MM.1S (cell line): ENCODE results near the gene EHBP1.

Experiments used
- DNase-seq: peaks from one replicate; pipeline ENCODE4 v3.0.0-alpha.2; 2015
- H2AFZ ChIP-seq: fragments of 300-600 bp; sonication (generic); 2 replicates; pipeline ENCODE4 v1.6.0; 2016; ENCODE audit warnings: antibody characterized with exemption, low read length
- H3F3A ChIP-seq: fragments of 300-600 bp; sonication (generic); 2 replicates; pipeline ENCODE4 v1.6.1; 2016; ENCODE audit warnings: mild to moderate bottlenecking, antibody characterized with exemption, low read length, moderate library complexity, mixed read lengths; ENCODE audit not compliant: insufficient read depth
- H3K27ac ChIP-seq: fragments of 300-600 bp; sonication (generic); 2 replicates; pipeline ENCODE4 v1.5.1; 2016; ENCODE audit warnings: mild to moderate bottlenecking, low read length
- H3K27me3 ChIP-seq: fragments of 300-600 bp; sonication (generic); replicated peaks from 2 replicates; pipeline ENCODE4 v1.6.0; 2016; ENCODE audit warnings: low read length; ENCODE audit not compliant: insufficient read depth
- H3K36me3 ChIP-seq: fragments of 300-600 bp; sonication (generic); replicated peaks from 2 replicates; pipeline ENCODE4 v1.6.1; 2016; ENCODE audit warnings: mild to moderate bottlenecking, low read length, mixed read lengths; ENCODE audit not compliant: insufficient read depth
- H3K4me1 ChIP-seq: fragments of 300-600 bp; sonication (generic); 2 replicates; pipeline ENCODE4 v1.6.1; 2016; ENCODE audit warnings: low read length, mixed read lengths
- H3K4me2 ChIP-seq: fragments of 300-600 bp; sonication (generic); 2 replicates; pipeline ENCODE4 v1.6.0; 2016; ENCODE audit warnings: low read depth, low read length
- H3K4me3 ChIP-seq: fragments of 300-600 bp; sonication (generic); 2 replicates; pipeline ENCODE4 v1.5.1; 2016; ENCODE audit warnings: low read length, mixed read lengths
- H3K79me2 ChIP-seq: fragments of 300-600 bp; sonication (generic); 2 replicates; pipeline ENCODE4 v1.6.1; 2016; ENCODE audit warnings: mixed run types, low read length, mixed read lengths
- H3K9ac ChIP-seq: fragments of 300-600 bp; sonication (generic); 2 replicates; pipeline ENCODE4 v1.6.1; 2016; ENCODE audit warnings: low read length, mixed read lengths
- H3K9me2 ChIP-seq: fragments of 300-600 bp; sonication (generic); replicated peaks from 2 replicates; pipeline ENCODE4 v1.6.1; 2016; ENCODE audit warnings: mild to moderate bottlenecking, low read length, mixed read lengths; ENCODE audit not compliant: insufficient read depth
- H3K9me3 ChIP-seq: fragments of 300-600 bp; sonication (generic); replicated peaks from 2 replicates; pipeline ENCODE4 v1.6.1; 2016; ENCODE audit warnings: mild to moderate bottlenecking, low read length, mixed read lengths; ENCODE audit not compliant: insufficient read depth
- H4K20me1 ChIP-seq: fragments of 300-600 bp; sonication (generic); 2 replicates; pipeline ENCODE4 v1.6.1; 2016; ENCODE audit warnings: mild to moderate bottlenecking, low read length, moderate library complexity, mixed read lengths; ENCODE audit not compliant: insufficient read depth
- CTCF ChIP-seq: fragments of 300-600 bp; sonication (generic); IDR thresholded peaks from 2 replicates; pipeline ENCODE4 v1.5.1; 2016; ENCODE audit warnings: antibody characterized with exemption, low read length, mixed read lengths
- EZH2 ChIP-seq: fragments of 300-600 bp; sonication (generic); optimal IDR thresholded peaks from 2 replicates; pipeline ENCODE3; 2017; ENCODE audit warnings: low read depth, mild to moderate bottlenecking, antibody characterized with exemption, low read length, mixed read lengths
- EZH2phosphoT487 ChIP-seq: fragments of 300-600 bp; sonication (generic); IDR thresholded peaks from 2 replicates; pipeline ENCODE4 v1.6.1; 2018; ENCODE audit warnings: antibody characterized with exemption, low read length

EHBP1 gene

GRCh38 chr2:62904344-62904743 is 198.8 kb downstream of the EHBP1 start:
- Histone ChIP-seq H3K4me1 (no peaks in the 10 kb centered on the region), H3K27me3 (no peaks in the 10 kb centered on the region), H3K9me3 (no peaks in the 10 kb centered on the region), H3K36me3 (no peaks in the 10 kb centered on the region), H2AFZ (no peak overlapping the region), H3K4me2 (no peak overlapping the region), H3K9ac (no peak overlapping the region), H3K9me2 (no peaks in the 10 kb centered on the region), H3K27ac (no peak overlapping the region), H3K4me3 (no peak overlapping the region), H4K20me1 (no peaks in the 10 kb centered on the region), H3K79me2 (no peaks in the 10 kb centered on the region), H3F3A (no peaks in the 10 kb centered on the region)
- no peak for TF ChIP-seq EZH2
- TF ChIP-seq EZH2phosphoT487, result no peak
- no peak for TF ChIP-seq CTCF
- DNase-seq, result no peak

GRCh38 chr2:62908145-62908544 is 202.6 kb downstream of the EHBP1 start:
- Histone ChIP-seq H3K9me3 (no peaks in the 10 kb centered on the region), H3K9ac (no peak overlapping the region), H3K27ac (no peak overlapping the region), H4K20me1 (no peaks in the 10 kb centered on the region), H3K4me1 (no peaks in the 10 kb centered on the region), H3K4me3 (no peak overlapping the region), H3K36me3 (no peaks in the 10 kb centered on the region), H3K4me2 (no peak overlapping the region), H3K27me3 (no peaks in the 10 kb centered on the region), H3K9me2 (no peaks in the 10 kb centered on the region), H3F3A (no peaks in the 10 kb centered on the region), H2AFZ (no peak overlapping the region), H3K79me2 (no peaks in the 10 kb centered on the region)
- TF ChIP-seq CTCF (no peak), EZH2 (no peak), EZH2phosphoT487 (no peak)
- DNase-seq, result no peak

GRCh38 chr2:62913311-62913710 is 207.8 kb downstream of the EHBP1 start:
- H3K27ac ChIP-seq, result no peak overlapping the region

More at GRCh38 chr2:62913311-62913710, 207.8 kb downstream of the EHBP1 start:
- Histone ChIP-seq H3K36me3 (no peaks in the 10 kb centered on the region), H2AFZ (no peak overlapping the region), H3F3A (no peaks in the 10 kb centered on the region), H3K4me2 (no peak overlapping the region), H3K9ac (no peak overlapping the region), H4K20me1 (no peaks in the 10 kb centered on the region), H3K9me3 (no peaks in the 10 kb centered on the region), H3K79me2 (no peaks in the 10 kb centered on the region), H3K9me2 (no peaks in the 10 kb centered on the region), H3K4me1 (no peaks in the 10 kb centered on the region), H3K4me3 (no peak overlapping the region), H3K27me3 (no peaks in the 10 kb centered on the region)
- no peak for DNase-seq
- no peak for TF ChIP-seq EZH2
- no peak for TF ChIP-seq EZH2phosphoT487
- TF ChIP-seq CTCF, result no peak
